ENCODE data around the gene NANOS3.
"Not testable (repeated sequence)": the region's sequence is repeated elsewhere in the genome, so short reads cannot be mapped to it uniquely, and the experiment has no call there.

Gene NANOS3

GRCh38 chr19:13909430-13909829 lies 32.5 kb downstream of the NANOS3 start:
- no peak for DNase-seq
- intact Hi-C loops (cut with DNase I): loop anchor here (10.0 kb wide), 1 partner anchor 45 kb away; the partner anchor contains the start of gene DCAF15

- intact Hi-C loops (cut with DNase I): no loop called here
- DNase-seq: no peak
Measured at GRCh38 chr19:13913352-13913751, 36.4 kb downstream of the NANOS3 start.

GRCh38 chr19:13914777-13915176 lies 37.8 kb downstream of the NANOS3 start:
- intact Hi-C loops (cut with DNase I): no loop called here
- no peak for DNase-seq

- DNase-seq: no peak
- intact Hi-C loops (cut with DNase I): no loop called here
Measured at GRCh38 chr19:13917888-13918406, 41.0 kb downstream of the NANOS3 start.

GRCh38 chr19:13918726-13919411 lies 41.9 kb downstream of the NANOS3 start:
- no peak for DNase-seq
- intact Hi-C loops (cut with DNase I): no loop called here

- intact Hi-C loops (cut with DNase I): no loop called here
Measured at GRCh38 chr19:13920524-13920923, 43.6 kb downstream of the NANOS3 start.

GRCh38 chr19:13920940-13921747 lies 44.2 kb downstream of the NANOS3 start:
- intact Hi-C loops (cut with DNase I): no loop called here
- DNase-seq: peak in 5 of 10 donors; percentile 37 to 78 (median 53)

More at GRCh38 chr19:13920524-13920923, 43.6 kb downstream of the NANOS3 start:
- DNase-seq: no peak

GRCh38 chr19:13922118-13922517 lies 45.2 kb downstream of the NANOS3 start:
- intact Hi-C loops (cut with DNase I); DNase-seq: not testable (repeated sequence)

- DNase-seq: no peak
- intact Hi-C loops (cut with DNase I): no loop called here
Measured at GRCh38 chr19:13923194-13923987, 46.5 kb downstream of the NANOS3 start.

- DNase-seq: no peak
- intact Hi-C loops (cut with DNase I): no loop called here
Measured at GRCh38 chr19:13926010-13926409, 49.1 kb downstream of the NANOS3 start.

GRCh38 chr19:13926715-13927114 lies 49.8 kb downstream of the NANOS3 start:
- intact Hi-C loops (cut with DNase I): no loop called here
- no peak for DNase-seq

- intact Hi-C loops (cut with DNase I): no loop called here
- DNase-seq: no peak
Measured at GRCh38 chr19:13929340-13929739, 52.4 kb downstream of the NANOS3 start.

- intact Hi-C loops (cut with DNase I): no loop called here
- DNase-seq: no peak
Measured at GRCh38 chr19:13929956-13930355, 53.0 kb downstream of the NANOS3 start.
